Heart left ventricle (tissue), 13 donors: ENCODE data around the gene TPX2.

Source experiments
- CTCF ChIP-seq, 12 donors: fragments of 200-600 bp; sonication (generic) in 4 of 12; IDR thresholded peaks; one replicate each; pipeline versions ENCODE4 v1.5.0 to v1.8.0; 2018 to 2022; ENCODE audit warnings: antibody characterized with exemption in 12 of 12, mild to moderate bottlenecking in 5 of 12
- POLR2A ChIP-seq, 2 donors: fragments of 450-650 bp; IDR thresholded peaks; one replicate each; pipeline ENCODE4 v1.6.1; 2017; ENCODE audit warnings: antibody characterized with exemption in 2 of 2, mild to moderate bottlenecking in 2 of 2, moderate library complexity in 2 of 2
- donor health status: ischemic (EF 13 %, LVEDD 7.1; RV severe dilation, severe dysfunction).
- donor health status: DM: no; HTN: yes; CAD: no.
- donor health status: DM: no; HTN: no; CAD: no.
- donor health status: ischemic (EF 25% LVEDD 6.9; RV normal size, moderate dysfunction).
- donor health status: ischemic (EF 25% LVEDD 5.7; RV mildly dilated, moderate dysfunction).
- donor health status: ischemic (EF 35%, LVEDD 5.7; RV mildly dilated, moderate dysfunction).
- donor health status: nonischemic (EF 11% LVEDD 7.7; RV severe dilation, severe dysfunction).
- donor health status: DM: yes; HTN: yes; CAD: no.
- donor health status: PGD.
- donor health status: ischemic (EF 29% LVEDD 5.4; RV normal size, mild dysfunction).
- donor health status: nonischemic (EF 23%, LVEDD 6.1; RV moderate dilation, normal function).

- TF ChIP-seq CTCF (IDR thresholded peaks at IDR 0.05), result no peak
- no peak for TF ChIP-seq POLR2A (IDR thresholded peaks at IDR 0.05)
These were observed 31.9 kb upstream of the TPX2 start for GRCh38 chr20:31707258-31707615.
